Stimulated activated CD4-positive, alpha-beta T cell treated with anti-CD3 and anti-CD28 coated beads, Interleukin-4, amount 100 ng/mL, for 1 hour (primary cell): ENCODE data around the gene GPR180.

ENCODE experiments used
- DNase-seq: peaks from one replicate; pipeline ENCODE4 v3.0.0-alpha.2; 2020

The GPR180 gene

DNA sequence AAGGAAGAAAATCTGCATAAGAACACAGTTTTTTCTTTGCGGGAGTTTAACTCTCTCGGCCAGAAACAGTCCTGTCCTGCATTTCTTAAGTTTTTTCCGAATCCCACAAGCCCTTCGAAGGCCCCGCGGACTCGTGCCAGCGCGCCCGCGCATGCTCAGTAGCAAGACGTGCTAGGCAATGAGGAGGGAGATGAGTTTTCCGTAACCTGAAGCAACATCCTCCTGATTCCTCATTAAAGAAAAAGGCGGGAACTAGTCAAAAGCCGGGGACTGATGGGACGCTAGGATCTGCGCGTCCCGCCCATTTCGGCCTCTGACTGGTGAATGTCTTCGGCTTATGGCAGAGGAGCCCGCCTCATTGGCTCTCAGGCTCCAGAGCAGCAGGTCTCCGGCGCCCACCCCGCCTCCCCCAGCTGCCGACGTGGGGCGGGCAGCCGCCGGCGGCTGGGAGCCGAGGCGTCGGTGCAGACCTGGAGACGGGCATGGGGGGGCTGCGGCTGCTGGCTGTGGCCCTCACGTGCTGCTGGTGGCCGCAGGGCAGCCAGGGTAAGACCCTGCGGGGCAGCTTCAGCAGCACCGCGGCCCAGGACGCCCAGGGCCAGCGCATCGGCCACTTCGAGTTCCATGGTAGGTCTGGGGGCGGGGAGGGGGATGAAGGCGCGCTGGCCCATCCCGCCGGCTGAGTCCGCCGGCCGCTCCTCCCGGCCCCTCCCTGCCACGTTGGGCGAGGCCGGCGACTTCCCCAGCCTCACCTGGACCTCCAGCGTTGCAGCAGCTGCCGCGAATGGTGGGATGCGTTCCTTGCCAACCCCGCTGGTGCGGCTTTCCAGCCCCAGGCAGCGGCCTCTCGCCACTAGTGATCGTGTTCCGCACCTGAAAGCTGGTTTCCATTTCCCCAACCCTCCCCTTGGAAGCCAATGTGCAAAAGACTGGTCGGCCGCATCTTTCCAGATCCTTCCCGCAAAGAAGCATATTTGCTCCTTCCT, at the start of gene GPR180:
Gene GPR180, plus strand, starts transcription at position 412 of the 986 bp plus-strand sequence. Its CDS starts 71 bp downstream, at position 483.
- DNase-seq, result peak; percentile 87

GRCh38 chr13:94552095-94552494, 49.6 kb upstream of the GPR180 start:
- no peak for DNase-seq

DNA sequence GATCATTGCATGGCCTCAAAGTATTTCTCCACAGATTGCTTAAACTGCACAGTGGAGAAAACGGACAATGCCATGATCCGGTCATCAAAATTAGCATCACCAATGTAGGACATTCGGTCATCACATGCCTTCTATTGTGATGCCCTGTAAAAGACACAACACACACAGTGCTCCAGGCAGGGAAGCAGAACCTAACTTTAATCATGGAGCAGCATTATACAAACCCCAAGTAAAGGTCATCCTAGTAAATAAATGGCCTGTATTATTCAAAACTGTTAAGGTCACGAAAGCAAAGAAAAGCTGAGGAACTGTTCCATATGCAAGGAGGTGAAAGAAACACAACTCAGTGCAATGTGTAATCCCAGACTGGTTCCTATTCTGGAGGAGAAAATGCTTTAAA, 47.9 kb upstream of the GPR180 start:
- no peak for DNase-seq

GRCh38 chr13:94556041-94556440, 45.6 kb upstream of the GPR180 start:
- no peak for DNase-seq

GRCh38 chr13:94556621-94557020, 45.0 kb upstream of the GPR180 start:
- no peak for DNase-seq

- DNase-seq, result no peak
These were observed 43.9 kb upstream of the GPR180 start for GRCh38 chr13:94557684-94558235.

DNA sequence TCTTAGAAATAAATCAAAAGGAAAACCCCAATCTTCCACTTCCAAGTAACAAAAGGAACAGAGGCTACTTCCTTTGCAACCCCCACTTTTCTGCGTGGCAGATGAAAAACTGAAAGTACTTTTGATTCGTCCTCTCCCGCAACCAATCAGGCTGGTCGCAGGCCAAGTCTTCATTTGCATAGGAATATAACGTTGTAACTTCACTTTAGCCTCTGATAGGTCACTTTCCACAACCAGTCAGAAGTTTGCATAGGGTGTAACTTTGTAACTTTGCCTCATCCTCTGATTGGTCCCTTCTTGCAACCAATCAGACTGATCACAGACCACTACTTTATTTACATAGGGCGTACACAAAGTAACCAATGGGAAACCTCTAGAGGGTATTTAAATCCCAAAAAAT, 42.9 kb upstream of the GPR180 start:
- DNase-seq, result no peak

- no peak for DNase-seq
These were observed 42.3 kb upstream of the GPR180 start for GRCh38 chr13:94559222-94559795.

GRCh38 chr13:94560116-94560515, 41.5 kb upstream of the GPR180 start:
- no peak for DNase-seq

GRCh38 chr13:94561126-94561525, 40.5 kb upstream of the GPR180 start:
- no peak for DNase-seq

DNA sequence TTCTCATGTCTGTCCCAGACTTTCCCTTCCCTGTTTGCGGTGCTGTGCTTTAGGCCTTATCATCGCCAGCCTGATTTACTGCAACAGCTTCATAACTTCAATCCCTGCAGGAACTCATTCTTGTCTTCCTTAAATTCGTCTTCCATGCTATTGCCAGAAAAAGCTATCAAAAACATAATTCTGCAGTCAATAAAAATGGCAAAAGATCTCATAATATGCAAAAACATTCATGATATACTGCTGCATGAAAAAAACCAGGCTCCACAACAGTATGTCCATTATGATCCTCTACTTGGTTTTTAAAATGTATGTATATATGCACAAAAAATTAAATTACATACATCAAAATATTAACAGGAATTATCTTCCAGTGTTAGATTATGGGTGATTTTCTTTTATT, 34.1 kb upstream of the GPR180 start:
- DNase-seq, result no peak

- DNase-seq, result no peak
These were observed 33.2 kb upstream of the GPR180 start for GRCh38 chr13:94568443-94568842.

GRCh38 chr13:94569615-94570014, 32.0 kb upstream of the GPR180 start:
- no peak for DNase-seq

DNA sequence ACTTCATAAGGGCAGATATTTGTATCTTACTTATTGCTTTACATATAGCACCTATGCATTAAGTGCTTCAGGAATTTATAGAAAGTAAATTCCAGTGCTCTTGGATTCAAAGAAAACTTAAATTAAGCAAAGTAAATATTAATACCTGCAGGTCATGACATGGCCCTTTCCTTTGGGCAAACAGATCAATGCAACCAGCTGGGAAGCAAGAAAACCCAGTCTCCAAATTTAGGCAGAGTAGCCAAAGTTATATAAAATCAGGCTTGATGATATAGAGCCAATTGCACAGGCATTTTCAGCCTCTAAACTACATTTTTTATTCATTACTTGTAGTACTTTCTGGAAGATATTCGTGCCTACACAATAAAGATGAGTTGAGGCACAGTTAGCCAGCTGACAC, 22.6 kb upstream of the GPR180 start:
- DNase-seq, result no peak

DNA sequence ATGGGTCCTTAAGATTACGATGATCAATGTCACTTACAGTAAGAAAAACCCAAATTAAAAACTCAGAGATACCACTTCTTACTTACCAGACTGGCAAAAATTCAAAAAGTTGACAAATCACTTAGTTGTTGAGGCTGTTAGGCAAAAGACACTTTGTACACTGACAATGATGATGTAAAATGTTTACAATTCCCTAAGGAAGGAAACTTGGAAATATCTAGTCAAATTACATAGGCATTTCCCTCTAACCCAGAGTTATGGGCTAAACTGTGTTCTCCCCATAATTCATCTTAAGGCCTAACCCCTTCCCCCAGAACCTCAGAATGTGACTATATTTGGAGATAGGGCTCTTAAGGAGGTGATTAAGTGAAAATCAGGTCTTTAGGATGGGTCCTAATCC, 17.7 kb upstream of the GPR180 start:
- no peak for DNase-seq

DNA sequence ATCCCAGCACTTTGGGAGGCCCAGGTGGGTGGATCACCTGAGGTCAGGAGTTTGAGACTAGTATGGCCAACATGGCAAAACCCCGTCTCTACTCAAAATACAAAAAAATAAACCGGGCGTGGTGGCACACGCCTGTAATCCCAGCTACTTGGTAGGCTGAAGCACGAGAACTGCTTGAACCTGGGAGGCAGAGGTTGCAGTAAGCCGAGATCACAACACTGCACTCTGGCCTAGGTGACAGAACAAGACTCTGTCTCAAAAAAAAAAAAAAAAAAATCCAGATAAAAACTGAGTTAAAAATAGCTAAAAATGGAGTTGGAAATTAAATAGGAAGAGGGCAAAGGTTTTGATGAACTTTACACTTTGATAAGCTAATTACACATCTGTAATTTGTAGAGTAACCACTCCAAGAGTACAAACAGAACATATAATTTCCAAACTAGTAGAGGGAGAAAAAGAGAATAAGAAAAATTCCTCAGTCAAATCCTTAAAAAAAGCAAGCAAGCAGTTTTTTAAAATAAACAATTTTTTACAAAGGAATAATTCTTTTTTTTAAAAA, 16.0 kb upstream of the GPR180 start:
- DNase-seq, result no peak

DNA sequence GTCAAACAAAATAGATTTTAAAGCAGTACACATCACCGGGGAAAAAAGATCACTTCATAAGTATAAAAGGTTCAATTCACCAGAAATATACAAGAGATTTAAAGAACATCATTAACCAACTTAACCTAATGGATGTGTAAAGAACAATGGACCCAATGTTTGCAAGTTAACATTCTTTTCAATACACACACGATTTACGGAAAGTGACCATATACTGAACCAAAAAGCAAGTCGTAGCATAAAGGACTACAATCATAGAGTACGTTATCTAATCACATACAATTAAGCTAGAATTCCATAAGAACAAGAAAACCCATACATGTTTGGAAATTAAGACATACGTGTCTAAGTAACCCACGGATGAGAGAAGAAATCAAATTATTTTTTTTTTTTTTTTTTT, 15.3 kb upstream of the GPR180 start:
- no peak for DNase-seq

DNA sequence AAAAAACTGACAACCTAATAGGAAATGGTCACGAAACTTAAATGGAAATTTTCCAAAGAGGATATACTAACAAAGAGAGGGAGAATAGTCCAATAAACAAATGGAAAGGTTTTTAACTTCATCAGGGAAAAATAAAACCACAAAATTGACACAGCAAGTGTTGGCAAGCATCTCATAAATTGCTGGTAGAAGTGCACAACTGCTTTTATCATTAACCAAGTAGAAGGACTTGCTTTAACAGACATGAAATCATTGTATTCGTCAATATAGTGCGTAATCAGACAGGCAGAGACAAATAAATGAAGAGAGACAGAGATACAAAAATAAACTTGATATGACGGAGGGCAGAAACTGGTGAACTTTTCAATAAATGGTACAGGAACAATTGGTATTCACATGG, 13.1 kb upstream of the GPR180 start:
- no peak for DNase-seq

- no peak for DNase-seq
These were observed 10.9 kb upstream of the GPR180 start for GRCh38 chr13:94590744-94591143.

DNA sequence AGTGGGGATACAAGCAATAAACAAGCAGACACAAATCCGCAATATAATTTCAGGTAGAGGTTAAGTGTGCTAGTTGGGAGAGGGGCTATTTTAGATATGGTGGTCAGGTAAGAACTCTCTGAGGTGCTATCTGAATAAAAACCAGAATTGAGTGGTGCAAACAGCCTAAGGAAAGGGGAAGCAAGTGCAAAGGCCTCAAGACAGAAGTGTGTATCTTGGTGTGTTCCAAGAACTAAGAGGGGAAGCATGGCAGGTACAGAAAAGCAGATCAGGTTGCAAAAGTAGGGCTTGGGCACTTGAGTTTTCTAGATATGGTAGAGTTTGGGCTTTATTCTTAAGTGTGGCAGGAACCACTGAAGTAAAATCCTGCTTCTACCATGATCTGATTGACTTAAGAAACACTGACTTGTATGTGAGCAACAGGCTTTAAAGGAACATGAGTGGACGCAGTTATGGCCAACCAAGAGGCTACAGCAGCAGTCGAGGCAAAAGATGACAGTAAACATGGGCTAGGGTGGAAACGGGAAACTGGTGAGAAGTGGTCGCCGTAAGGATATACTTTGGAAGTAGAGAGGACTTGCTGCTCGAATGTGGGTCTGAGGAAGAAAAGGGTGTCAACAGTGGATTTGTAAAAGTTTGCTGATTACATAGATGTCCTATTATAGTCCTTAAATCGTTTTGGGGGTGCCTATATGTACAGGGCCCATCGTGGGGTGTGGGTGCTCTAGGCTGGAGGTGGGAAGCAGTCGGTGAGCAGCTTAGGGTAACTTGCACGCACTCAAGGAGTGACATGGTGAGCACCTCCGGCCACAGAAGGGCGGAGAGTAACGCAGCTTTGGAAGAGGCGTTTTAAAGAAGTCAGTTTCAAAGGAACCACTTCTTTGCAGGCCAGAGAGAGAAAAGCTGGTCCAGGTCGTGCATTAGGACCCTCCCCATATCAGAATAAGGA, 6.4 kb upstream of the GPR180 start:
- DNase-seq, result peak; percentile 36

DNA sequence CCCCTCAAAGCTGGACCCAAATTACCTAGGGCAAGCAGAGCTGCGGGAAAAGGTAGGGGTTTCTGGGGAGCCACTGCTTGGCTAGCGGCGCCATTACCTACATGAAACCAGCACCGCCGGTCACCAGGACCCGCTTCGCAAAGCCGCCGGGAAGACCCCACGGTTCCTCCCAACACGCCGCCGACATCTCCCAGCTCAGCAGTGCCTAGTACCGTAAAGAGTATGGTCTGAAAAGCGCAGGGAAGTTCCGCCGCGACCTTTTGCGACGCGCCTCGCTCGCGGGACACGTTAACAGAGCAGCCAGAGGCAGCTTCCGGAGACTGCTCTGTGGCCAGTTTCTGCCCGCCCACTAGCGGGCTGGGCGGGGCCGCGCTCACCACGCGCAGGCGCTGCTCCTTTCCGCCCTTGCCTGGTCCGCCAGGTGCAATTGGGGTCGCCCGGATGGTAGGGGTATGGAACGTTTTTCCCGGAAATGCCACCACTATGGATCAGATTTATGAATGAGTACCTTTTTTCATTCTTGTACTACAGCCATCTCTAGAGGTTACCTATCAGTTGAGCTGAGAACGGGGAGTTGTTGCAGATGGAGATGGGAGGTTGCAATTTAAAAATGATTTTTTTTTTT, 5.6 kb upstream of the GPR180 start, which contains the start of gene TGDS:
Gene TGDS, minus strand, starts transcription at position 203 of the 625 bp plus-strand sequence. Its CDS starts 16 bp downstream, at position 187.
- DNase-seq, result peak; percentile 88

- DNase-seq, result no peak
These were observed 5.1 kb upstream of the GPR180 start for GRCh38 chr13:94596575-94596971.
